AML-193 (cell line): Measurements from ENCODE around the gene FUT3.
"Not testable (repeated sequence)": the region's sequence is repeated elsewhere in the genome, so short reads cannot be mapped to it uniquely, and the experiment has no call there.

ENCODE experiments used
- DNase-seq, 2 experiments: peaks; one replicate each; lab custom pipeline; 2025; lab: John Stamatoyannopoulos, UW

Gene FUT3

DNA sequence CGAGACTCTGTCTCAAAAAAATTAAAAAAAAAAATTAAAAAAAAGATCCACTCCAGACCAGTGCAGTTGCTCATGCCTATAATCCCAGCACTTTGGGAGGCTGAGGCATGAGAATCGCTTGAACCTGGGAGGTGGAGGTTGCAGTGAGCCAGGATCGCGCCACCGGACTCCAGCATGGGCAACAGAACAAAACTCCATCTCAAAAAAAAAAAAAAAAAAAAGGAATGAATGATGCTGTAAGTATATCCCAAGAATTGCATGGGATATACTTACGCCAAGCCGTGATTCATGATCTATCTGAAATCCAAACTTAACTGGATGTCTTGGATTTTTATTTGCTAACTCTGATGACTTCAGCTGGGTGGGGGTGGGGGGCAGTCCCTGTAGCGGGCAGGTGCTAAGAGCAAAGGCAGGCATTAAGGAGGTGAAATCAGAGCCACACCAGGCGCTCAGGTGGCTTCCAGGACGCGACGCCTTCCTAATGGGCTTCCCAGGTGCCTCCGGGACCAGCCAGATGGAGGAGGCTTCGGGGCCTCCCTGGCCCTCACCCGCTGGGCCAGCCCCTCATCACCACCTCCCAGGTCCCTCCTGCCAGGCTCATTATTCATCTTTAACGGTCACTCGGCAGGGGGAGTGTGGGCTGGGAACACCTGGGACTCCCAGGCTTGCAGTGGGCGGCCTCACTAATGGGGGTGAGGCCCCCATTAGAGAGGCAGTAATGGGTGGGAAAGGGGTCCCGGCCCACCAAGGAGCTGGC lies 30.5 kb upstream of the FUT3 start:
- DNase-seq: no peak

DNA sequence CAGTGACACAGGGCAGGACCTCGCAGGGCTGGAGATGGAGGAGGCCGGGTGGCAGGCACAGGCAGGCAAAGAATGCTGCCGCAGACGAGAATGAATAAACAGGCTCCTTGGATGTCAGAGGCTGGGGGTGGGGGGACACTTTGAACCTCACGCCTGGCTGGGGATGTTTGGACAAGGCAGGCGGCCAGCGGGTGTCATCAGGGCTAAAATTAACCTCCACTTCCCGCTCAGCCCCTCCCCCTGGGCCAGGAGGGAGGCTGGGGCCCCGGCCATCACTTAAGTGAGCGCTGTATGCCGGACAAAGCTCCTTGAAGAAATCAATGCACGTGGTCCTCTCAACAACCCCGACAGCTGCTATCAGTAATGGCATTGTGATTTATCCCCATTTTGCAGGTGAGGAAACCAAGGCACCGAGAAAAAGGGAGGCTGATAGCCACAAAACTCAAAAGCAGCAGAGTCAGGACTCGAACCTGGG lies 29.4 kb upstream of the FUT3 start:
- no peak for DNase-seq

DNA sequence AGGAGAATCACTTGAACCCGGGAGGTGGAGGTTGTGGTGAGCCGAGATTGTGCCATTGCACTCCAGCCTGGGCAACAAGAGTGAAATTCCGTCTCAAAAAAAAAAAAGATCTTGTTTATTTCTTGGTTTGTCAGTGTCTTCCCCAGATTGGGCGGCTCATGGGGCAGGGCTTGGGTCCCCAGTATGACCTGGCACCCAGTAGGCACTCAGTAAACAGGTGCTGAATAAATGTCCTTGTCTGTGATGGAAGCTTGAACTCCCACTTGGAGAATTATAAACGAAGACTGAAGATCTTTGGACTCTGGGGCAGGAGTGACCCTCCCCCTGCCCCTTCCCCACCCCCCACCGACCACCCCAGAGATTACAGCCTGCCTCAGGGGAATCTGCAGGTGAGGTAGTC lies 28.9 kb upstream of the FUT3 start:
- DNase-seq: no peak

DNA sequence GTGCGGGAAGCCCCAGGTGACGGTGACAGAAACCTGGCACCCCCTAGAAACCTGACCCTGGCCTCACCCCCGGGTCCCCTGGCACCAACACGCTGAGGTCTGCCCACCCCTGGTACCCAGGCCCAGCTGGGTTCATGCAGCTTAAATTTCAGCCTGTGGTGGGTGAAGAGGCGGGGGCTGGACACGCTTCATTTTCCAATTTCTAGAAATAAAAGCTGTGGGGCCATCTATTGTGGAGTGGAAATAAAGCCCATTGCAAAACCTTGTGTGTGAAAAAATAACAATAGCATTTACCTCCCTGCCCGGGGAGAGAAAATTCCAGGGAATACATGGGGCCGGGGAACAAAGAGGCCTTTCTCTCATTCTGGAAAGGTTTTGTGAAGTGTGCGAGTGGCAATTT lies 26.6 kb upstream of the FUT3 start:
- DNase-seq: no peak

DNA sequence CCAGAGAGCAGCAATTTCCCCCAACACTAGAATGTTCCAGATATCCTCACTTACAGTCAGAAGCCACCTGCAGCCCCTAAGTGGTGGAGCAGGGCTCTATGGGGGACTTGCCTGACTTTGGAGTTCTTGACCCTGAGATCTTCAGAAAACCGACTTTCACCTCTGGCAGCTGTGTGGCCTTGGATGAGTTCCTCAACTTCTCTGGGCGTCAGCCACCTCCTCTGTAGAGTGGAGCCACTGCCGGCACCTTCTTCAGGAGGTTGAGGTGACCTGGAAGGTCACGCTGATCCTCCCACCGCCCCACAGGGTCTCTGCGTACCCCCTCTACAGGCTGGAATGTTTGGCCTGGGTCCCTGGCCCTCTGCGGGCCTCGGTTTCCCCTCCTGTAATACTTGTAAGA lies 26.2 kb upstream of the FUT3 start:
- no peak for DNase-seq

DNA sequence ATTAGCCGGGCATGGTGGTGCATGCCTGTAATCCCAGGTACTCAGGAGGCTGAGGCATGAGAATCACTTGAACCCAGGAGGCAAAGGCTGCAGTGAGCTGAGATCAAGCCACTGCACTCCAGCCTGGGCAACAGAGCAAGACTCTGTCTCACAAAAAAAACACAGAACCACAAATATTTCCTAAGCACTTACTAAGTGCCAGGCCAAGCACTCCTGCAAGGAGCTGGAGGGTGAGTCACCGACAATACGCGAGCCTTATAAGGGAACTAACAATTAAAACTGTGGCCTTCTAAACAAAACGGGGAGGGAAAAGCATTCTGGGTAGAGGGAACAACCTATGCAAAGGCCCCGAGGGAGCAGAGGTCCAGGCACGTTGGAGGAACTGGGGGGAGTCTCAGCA lies 23.2 kb upstream of the FUT3 start:
- not testable (repeated sequence) for DNase-seq

DNA sequence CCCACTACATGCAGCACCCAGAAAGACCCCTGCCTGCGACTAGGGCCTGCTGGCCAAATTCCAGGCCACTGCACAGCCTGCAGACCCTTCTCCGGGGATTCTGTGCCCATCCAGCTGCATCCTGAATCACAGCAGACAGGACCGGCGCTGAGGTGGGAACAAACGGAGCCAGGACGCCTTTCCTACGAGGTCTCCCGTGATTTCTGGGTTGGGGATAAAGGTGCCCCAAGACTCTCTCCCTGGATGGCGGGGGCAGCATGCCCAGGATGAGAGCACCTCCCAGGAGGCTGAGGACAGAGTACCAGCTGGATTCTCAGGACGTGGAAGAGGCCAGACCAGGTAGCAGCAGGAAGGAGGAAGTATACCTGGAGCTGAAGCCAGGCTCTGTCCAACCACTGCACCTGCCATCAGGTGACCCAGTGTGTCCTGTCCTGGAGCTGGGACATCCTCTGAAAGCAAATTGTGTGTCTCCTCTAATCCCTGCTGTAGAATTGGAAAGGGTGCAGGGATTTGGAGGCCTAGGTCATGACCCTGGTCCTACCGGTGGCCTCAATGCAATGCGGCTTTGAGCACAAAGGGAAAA lies 22.5 kb upstream of the FUT3 start:
- no peak for DNase-seq

DNA sequence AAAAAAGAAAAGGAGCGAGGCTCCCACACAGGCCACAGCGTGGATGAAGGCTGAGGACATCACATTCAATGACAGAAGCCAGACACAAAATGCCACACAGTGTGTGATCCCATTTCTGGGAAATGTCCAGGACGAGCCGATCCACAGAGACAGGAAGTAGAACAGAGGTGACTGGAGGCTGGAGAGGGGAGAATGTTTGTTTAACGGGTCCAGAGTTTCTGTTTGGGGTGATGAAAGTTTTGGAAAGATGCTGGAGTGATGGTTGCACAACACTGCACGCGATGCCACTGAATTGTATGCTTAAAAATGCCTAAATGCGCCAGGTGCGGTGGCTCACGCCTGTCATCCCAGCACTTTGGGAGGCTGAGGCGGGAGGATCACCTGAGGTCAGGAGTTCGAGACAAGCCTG lies 19.7 kb upstream of the FUT3 start:
- no peak for DNase-seq

DNA sequence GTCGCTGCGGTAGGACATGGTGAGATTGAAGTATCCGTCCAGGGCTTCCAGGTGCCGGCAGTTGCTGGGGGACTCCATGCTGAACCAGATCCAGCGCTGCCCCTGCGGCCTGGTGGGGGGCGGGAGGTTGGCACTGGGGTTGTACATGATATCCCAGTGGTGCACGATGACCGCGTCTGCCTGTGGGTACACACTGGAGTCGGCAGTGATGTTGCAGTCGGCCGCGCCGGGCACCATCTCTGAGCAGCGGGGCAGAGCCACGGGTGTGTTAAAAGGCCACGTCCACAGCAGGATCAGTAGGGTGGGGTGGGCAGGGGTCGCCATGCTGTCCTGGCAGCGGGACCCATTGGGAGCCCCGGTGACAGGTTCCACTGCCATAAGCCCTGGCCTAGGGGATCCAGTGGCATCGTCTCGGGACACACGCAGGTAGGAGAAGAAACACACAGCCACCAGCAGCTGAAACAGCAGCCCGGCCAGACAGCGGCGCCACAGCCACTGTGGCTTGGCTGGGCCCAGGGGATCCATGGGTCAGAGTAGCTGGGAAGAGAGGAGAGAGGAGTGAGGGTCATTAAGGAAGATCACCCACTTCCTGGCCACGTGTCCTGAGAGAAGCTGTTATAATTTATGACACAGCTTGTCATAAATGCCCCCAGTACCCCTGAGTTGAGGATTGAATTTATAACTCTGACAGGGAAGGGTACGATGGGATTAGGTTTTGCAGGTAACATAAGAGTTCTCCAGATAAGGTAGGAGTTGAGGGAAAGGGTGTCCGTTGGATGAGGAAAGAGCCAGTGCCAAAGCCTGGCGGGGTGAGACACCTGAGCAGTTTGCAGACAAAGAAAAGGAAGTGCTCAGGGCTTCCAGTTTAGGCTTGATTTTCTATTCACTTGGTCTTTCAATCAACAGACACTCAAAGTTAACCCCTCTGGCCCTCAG lies 16.2 kb upstream of the FUT3 start:
- DNase-seq: no peak

DNA sequence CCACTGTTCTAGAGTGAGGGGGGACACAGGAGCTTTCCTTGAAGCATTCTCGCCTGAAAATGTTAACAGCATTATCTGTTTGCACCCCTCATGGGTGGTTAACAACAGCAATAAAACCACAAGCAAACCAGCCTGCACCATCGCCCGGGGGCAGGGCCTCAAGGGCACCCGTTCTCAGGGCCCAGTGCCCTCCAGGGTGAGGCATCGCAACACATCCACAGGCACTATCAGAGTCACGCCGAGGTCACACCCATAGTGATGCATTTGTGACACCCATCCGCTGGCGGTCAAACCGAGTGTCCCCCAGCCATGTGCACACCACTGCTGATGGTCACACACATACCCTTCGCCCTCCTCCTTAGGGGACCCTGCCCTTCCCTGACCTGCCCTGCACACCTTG lies 14.5 kb upstream of the FUT3 start:
- no peak for DNase-seq

DNA sequence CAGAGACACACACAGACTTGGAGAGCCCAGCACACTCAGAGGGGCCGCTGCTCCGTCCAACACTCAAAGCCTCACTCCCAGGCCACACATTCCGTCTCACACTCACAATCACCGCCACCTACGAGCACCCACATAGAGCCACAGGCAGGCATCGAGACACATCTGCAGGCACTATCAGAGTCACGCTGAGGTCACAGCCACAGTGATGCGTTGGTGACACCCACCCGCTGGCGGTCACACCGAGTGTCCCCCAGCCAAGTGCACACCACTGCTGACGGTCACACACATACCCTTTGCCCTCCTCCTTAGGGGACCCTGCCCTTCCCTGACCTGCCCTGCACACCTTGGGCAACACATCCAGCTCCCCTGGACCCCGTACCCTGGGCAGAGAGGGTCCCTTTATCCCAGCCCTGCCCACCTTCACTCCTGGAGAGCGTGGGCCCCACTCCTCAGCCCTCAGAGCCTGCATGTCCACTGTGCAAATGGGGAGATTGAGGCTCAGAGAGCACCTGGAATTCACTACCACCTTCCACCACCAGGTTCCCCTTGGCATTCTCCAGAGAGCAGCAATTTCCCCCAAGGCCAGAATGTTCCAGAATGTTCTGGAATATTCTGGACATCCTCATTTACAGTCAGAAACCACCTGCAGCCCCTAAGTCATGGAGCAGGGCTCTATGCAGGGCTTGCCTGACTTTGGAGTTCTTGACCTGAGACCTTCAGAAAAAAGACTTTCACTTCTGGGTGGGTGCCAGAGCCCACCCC lies 13.7 kb upstream of the FUT3 start:
- DNase-seq: no peak

DNA sequence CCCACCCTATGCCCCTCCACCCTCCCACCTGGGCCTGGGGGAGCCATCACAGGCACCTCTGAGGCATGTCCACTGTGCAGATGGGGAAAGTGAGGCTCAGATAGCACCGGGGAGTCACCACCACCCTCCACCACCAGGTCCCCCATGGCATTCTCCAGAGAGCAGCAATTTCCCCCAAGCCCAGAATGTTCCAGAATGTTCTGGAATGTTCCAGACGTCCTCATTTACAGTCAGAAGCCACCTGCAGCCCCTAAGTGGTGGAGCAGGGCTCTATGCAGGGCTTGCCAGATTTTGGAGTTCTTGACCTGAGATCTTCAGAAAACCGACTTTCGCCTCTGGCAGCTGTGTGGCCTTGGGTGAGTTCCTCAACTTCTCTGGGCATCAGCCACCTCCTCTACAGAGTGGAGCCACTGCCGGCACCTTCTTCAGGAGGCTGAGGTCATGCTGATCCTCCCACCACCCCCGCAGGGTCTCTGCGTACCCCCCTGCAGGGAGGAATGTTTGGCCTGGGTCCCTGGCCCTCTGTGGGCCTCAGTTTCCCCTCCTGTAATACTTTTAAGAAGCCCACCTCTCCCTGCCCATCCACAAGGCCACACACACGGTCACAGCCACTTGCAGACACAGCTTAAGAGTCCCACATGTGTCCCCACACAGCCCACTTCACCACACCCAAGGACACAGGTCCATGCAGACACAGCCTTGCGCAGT lies 12.9 kb upstream of the FUT3 start:
- DNase-seq: no peak

DNA sequence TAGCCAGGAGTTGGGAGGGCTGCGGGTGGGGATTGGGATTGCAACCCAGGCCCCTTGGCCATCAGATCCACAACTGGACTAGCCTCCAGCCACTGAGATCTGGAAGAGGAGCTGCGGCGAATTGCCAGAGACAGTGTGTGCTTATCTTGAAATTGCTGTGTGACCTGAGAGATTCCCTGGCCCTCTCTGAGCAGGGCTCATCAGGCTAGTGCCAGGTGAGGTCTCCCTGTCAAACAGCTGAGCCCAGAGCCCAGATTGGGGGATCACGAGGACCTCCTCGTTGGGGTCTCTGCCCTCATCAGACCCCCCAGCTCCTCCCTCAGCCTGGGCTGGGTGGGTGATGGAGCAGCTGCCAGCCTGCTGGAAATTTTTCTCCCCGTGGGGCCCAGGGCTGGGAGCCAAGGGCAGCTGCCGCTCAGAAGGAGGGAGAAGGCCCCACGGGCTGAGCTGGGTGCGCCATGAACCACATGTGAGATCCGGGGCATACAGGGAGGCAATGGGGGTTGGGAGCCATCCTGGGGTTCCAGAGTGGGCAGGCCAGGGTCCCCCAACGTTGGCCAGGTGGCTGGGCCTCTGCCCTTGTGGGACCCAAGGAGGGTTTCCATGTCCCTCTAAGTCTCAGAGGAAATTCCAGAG lies 11.9 kb upstream of the FUT3 start:
- no peak for DNase-seq

DNA sequence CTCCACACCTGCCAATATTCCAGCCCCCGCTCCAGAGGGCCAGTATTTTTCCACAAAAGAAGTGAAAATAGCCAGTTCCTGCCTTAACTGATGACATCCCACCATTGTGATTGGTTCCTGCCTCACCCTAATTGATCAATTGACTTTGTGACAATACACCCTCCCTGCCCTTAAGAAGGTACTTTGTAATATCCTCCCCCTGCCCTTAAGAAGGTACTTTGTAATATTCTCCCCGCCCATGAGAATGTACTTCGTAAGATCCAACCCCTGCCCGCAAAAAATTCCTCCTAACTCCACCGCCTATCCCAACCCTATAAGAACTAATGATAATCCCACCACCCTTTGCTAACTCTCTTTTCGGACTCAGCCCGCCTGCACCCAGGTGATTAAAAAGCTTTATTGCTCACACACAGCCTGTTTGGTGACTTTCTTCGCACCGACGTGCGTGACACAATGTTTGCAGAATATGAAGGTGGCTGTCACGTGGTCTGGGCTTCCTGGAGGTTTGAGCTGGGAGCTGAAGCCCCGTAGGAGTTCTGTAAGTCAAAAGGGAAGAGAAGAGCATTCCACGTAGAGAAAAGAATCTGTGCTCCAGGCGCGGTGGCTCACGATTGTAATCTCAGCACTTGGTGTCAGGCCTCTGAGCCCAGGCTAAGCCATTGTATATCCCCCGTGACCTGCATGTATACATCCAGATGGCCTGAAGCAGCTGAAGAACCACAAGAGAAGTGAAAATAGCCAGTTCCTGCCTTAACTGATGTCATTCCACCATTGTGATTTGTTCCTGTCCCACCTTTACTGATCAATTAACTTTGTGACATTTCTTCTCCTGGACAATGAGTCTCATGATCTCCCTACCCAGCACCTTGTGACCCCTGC lies 6.2 kb upstream of the FUT3 start:
- DNase-seq: no peak

DNA sequence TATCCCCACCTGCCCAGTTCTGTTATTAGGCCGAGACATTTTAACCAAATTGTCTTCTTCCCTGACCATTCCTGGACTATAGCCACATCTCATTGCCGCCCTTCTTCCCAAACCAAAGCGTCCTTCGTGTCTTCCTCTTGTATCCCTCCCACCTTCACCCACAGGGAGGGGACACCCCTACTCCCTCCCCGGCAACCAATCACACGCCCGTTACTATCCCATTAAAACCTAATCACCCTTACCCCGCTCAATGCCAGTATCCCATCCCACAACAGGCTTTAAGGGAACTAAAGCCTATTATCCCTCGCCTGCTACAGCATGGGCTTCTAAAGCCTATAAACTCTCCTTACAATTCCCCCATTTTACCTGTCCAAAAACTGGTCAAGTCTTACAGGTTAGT lies 3.9 kb upstream of the FUT3 start:
- DNase-seq: not testable (repeated sequence)

DNA sequence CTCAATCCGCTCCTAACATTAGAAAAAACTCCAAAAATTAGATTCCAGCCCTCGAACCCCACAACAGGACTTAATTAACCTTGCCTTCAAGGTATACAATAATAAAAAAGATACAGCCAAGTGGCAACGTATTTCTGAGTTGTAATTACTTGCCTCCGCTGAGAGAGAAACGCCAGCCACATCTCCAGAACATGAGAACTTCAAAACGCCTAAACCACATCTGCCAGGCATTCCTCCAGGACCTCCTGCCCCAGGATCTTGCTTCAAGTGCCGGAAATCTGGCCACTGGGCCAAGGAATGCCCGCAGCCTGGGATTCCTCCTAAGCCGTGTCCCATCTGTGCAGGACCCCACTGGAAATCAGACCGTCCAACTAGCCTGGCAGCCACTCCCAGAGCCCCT lies 2.9 kb upstream of the FUT3 start:
- DNase-seq: not testable (repeated sequence)

DNA sequence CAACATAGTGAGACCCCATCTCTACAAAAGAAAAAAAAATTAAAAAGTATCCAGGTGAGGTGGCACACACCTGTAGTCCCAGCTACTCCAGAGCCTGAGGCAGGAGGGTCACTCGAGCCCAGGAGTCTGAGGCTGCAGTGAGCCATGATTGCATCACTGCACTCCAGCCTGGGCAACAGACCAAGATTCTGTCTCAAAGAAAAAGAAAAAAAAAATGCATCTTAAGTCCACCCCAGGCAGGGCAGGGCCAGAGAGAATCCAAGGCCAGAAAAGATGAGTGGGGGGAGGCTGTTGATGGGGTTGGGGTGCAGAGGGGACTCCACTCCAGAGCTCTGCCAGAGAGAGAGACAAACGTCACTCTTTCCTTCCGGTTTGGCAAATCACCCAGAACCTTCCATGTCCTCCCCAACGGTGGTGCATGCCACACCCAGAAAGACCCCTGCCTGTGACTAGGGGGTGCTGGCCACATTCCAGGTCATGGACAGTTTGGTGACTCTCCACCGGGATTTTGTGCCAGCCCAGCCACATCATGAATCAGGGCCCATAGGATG lies 431 bp downstream of the FUT3 start:
- no peak for DNase-seq

DNA sequence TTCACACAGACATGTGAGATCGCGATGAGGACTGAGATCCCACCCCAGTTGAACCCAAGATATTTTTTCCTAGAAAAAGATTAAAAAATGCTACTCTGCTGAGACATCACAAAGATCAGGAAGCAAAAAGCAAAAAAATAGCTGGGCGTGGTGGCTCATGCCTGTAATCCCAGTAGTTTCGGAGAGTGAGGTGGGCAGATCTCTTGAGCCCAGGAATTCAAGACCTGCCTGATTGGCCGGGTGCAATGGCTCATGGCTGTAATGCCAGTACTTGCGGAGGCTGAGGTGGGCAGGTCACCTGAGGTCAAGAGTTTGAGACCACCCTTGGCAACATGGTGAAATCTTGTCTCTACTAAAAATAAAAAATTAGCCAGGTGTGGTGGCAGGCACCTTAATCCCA lies 1.1 kb downstream of the FUT3 start:
- no peak for DNase-seq

DNA sequence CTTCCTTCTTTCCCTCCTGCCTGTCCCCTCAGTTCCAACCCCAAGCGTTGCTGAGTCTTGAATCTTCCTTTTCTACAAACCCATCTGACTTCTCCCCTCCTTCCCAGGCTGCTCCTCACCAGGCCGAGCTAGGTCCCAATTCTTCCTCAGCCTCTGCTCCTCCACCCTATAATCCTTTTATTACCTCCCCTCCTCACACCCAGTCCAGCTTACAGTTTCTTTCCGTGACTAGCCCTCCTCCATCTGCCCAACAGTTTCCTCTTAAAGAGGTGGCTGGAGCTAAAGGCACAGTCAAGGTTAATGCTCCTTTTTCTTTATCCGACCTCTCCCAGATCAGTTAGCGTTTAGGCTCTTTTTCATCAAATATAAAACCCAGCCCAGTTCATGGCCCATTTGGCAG lies 2.6 kb downstream of the FUT3 start:
- DNase-seq: not testable (repeated sequence)

DNA sequence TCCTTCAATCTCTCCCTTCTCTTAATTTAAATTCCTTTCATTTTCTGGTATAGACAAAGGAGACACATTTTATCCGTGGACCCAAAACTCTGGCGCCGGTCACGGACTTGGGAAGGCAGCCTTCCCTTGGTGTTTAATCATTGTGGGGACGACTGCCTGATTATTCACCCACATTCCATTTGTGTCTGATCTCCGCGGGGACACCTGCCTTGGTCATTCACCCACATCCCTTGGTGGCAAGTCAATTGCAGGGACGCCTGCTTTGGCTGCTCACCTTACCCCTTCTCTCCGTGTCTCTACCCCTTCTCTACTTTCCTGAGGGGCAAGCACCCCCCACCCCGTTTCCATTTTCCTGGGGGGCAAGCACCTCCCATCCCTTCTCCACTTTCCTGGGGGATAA lies 3.4 kb downstream of the FUT3 start:
- DNase-seq: not testable (repeated sequence)
